NCI-H526 (cell line): ENCODE results near the gene GDI2.
"Not testable (repeated sequence)": the region's sequence is repeated elsewhere in the genome, so short reads cannot be mapped to it uniquely, and the experiment has no call there.

ENCODE experiments used
- DNase-seq, 2 experiments: peaks; one replicate each; lab custom pipeline; 2025; lab: John Stamatoyannopoulos, UW

GDI2 gene

DNA sequence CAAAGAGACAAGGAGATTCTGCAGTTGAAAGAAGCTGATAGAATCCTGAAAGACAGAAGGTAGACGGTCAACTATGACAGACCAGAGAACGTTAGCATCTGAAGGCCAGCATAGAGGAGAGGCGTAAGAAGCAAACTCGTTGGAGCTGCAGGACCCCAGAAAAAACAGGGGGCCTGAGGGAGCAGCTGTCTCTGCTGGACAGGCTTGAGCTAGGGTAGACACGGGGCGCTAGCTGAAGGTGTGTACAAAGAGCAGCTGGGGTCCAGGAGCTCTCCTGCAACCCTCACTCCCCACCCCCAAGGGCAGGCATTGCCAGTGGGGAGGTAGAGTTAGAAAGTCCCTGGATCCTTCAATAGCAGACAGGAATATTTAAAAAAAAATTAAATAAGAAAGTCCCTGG is 14.6 kb upstream of the GDI2 start:
- DNase-seq = no peak

DNA sequence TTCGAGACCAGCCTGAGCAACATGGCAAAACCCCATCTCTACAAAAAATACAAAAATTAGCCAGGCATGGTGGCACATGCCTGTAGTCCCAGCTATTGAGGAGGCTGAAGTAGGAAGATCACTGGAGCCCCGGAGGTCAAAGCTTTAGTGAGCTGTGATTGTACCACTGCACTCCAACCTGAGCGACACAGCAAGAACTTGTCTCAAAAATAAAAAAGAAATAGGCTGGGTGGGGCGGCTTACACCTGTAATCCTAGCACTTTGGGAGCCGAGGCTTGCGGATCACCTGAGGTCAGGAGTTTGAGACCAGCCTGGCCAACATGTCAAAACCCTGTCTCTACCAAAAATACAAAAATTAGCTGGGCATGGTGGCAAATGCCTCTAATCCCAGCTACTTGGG is 13.3 kb upstream of the GDI2 start:
- DNase-seq = not testable (repeated sequence)

DNA sequence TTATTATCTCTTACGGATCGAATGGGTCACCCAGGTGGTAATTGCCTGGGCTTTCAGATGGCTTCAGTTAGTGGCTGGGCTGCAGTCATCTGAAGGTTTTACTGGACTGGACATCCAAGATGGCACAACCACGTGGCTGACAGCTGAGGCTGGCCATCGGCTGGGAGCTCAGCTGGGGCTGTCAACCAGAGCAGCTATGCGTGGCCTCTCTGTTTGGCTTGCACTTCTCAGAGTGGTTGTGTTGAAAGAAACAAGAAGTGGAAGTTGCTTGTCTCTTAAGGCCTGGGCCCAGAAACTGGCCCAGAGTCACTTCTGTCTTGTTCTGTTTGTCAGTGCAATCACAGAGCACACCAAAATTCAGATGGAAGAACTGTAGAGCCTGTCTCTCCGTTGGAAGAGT is 5.7 kb upstream of the GDI2 start:
- DNase-seq = no peak

DNA sequence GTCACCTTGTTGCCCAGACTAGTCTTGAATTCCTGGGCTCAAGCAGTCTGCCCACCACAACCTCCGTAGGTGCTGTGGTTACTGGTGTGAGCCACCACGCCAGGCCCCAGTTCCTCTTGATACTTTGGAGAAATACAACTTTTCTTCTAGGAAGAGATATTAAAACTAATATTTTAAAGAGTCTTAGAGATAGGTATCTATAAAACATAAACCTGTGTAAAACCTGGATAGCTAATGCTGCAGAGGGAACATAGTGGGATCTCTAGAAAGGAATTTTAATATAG is 4.8 kb upstream of the GDI2 start:
- no peak for DNase-seq

DNA sequence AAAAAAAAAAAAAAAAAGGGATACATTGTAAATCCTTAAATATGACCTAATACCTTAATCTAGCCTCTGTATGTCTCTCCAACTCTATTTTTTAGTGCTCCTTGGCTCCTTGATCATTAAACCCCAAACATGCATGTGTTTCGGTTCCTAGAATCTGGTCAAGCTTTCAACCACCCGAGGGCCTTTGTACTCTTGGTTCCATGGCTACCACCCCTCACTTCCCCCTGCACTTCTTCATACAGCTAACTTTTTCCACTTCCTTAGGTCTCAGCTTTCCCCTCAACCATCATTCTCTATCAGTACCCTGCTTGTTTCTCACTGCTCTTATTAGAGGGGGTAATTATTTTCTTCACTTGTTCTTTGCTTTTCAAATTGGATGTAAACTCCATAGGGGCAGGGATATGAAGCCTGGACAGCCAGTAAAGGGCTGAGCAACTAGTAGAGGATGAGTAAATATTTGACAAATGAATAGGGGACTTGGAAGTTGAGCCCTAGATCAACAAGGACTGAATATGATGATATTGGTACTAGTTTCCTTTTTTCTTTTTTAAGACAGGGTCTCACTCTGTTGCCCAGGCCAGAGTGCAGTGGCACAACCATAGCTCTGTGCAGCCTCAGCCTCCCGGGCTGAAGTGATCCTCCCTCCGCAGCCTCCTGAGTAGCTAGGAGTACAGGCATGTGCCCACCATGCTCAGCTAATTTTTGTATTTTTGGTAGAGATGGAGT is 4.3 kb upstream of the GDI2 start:
- DNase-seq = no peak

DNA sequence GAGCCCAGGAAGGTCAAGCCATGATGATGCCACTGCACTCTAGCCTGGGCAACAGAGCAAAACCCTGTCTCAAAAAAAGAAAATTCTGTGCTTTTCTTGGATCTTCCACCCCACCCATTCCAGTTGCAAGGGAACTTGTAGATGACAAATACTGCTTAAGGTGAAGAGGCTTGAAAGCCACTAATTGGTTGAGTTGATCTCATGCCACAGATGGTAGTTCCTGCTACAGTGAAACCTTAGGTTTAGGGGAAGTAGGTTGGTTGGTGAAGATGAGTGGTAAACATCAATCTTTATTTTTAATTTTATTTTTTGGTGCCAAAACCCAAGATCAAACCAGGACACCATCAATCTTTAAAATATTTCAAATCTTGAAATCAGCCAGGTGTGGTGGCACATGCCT is 2.9 kb upstream of the GDI2 start:
- DNase-seq = no peak

DNA sequence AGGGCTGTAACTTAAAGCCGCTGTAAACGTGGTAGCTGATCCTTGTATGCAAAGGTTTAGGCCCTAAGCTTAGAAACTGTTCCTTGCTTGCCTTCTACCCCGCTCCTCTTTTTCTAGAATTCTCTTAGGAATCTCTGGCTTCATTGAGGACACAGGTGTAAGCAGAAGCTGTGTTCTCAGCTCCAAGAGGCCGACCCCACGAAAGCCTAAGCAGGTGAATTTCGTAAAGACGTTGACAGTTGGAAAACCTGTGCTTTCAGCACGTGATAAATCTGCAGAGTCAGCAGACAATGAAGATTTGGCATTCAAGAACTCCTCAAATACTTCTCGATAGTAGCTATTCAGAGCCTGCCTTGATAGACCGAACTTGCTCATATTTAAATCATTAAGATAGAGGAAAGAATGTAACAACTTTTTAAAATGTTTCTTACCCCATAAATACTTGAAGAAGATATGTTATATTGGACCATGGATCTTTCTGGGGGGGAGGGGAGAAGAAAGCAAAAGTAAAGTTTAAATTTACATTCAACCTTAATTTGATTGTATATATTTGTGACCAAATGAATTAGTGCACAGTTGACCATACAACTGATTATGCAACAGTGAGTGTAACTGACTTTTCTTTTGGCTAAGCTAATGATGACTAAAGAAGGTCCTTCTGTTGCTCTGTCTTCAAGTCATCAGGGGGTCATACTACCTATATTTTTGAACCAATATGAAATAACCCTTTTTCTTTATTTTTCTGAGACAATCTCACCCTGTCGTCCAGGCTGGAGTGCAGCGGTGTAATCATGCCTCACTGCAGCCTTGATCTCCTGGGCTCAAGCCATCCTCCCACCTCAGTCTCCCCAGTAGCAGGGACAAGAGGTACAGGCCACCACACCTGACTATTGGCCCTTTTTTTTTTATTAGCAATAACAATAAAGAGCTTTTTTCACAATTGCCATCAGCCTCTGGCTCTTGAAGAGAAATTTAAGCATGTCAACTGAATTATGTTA is 1.2 kb upstream of the GDI2 start:
- peak; percentile 19 to 57 for DNase-seq

DNA sequence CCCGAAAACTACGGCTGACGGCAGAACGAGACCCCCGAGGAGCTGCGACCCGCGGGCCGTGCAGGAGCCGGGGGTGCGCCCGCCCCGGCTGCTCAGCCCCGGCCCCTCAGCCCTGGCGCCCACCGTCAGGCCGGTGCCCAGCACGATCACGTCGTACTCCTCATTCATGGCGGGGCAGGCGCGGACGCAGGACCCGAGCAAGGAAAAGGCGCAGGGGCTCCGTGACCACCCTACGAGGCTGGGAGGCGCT is 218 bp downstream of the GDI2 start:
- no peak for DNase-seq

DNA sequence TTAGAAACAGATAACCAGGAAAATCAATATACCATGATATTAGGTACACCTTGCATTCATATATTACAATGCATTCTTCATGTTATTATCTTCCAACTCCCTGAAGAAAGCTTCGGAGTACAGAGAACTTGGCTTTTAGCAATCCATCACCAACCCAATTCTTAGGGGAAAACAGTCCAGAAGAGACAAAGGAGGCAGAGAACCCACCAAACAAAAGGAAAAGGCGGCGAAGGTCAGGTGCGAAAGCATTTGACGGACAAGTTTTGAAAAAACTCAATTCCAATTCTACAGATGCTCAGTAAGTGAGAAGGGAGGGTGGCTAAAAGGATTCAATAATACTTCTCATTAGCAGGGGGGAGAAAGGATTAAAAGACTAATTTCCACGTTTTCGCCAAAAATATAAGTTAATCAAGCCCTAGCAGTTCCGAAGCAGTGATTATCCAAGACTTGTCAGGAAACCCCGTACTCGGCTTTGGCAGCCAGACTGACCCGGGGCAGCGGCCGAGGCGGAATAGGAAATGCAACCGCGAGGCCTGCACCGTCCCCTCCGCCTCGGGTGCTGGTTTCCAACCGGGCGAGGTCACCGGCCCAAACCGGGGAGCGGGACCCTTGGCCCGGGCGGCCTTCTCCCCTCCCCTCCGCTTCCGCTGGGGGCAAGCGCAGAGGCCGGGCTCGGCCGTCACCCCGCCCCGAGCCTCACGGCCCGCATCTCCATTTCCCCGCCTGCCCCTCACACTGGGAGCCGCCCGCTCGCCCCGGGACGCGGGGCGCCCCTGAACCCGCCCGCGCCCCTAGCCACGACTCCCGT is 747 bp downstream of the GDI2 start:
- peak; percentile 2 to 50 for DNase-seq

DNA sequence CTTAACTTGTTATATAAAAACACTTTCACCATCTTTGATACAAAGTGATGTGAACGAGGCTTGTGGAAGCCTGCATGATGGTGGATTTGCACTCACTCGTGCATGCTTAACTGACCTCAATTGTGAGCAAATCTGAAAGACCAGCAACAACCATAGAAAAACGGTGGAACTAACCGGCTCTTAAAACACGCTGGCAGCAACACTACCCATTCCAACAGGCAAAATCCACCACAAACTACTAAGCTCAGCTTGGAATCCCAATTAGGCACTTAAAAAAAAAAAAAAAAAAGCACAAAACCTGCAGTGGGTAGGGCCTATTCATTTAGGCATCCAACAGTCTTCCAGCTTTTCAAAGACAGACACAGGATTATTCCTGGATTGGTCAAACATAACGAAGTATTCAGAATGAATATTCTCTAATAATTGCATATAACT is 1.8 kb downstream of the GDI2 start:
- peak; percentile 2 to 17 for DNase-seq

DNA sequence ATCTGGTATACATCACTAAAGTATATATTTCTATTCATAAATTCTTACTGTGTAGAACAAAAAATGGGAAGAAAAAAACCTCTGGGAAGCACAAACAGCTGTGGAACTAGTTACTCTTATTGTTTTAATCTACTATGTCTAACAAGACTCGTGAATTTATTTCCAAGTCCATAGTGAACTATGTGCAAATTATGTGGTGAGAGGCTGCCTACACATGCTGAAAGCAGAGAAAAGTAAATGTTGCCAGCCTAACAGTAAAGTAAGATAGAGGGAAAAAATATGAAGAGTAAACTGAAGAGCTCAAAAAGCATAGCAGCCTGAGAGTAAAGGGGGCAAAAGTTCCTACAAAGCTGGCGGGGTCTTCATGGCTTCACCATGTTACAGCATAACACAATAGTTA is 3.0 kb downstream of the GDI2 start:
- DNase-seq = peak; percentile 1 to 33

DNA sequence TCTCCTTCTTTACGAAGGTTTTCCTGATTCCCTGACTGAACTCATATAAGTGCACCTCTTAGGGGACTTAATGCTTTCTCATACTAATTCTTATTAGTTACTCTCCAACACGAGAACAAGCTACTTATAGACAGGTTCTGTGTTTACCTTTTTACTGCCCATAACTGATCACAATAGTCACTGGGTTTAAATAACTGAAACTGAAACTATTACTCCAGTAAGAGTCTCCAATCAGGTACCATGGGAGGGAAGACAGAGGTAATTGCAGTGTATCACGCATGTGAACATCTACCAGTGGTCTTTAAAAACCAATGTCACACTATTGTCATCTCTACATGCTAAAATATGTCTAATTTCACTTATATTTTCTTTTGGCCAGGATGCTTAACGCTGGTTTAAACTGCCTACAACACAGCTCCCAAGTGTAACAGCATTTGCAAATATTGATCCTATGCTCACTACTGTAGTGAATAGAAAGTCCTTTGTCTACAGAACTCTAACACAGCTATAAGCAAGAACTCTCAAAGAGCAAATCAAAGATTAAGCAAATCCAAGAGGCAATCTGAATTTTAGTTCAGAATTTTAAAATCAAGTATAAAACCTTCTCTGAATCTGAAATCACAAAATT is 3.6 kb downstream of the GDI2 start:
- DNase-seq = no peak

DNA sequence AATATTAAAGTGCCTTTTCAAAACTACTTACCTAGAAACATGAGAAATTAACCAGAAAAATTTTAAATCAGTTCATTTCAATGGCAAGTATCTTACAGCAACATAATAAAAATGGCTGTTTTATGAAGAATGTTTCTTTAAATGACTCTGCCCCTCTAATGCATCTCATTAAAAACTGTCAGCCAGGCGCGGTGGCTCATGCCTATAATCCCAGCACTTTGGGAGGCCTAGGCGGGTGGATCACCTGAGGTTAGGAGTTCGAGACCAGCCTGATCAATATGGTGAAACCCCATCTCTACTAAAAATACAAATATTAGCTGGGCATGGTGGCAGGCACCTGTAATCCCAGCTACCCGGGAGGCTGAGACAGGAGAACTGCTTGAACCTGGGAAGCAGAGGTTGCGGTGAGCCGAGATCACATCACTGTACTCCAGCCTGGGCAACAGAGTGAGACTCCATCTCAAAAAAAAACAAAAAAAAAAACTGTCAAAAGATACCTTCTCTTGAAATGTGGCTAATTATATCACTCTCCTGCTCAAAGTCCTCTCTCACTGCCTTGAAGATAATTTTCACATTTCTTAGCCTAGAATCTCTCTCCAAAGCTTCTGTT is 4.3 kb downstream of the GDI2 start:
- DNase-seq = not testable (repeated sequence)

DNA sequence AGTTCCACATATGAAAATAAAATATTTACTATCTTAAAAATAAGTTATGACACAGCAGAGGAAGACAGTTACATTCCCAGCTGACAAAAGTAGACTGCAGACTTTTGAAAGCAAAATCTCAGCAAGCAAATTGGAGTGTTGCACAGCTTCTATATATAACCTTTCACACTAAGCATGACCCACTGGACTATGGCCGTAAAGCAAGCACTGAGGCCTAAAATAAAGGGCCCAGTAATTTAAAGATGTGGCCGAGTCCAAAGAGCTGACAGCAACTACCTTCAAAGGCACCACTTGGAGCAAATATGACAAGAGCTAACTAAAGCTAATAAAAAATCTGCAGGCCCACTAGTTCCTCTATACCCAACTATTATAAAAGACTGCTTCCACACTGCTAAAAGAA is 6.5 kb downstream of the GDI2 start:
- DNase-seq = no peak

DNA sequence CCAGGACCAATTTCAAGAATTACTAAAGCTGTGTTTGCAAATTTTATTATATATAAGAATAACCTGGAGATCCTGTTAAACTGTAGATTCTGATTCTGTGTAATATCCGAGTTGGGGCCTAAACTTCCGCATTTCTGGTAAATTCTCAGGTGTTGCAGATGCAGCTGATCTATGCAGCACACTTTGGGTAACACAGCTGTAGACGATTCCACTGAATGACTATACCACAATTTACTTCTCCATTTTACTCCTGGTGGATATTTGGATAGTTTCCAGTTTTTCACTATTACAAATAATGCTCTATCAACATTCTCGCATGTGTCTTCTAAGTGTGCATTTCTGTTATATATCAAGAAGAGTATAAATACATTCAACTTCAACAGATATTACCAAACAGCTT is 7.5 kb downstream of the GDI2 start:
- DNase-seq = no peak

DNA sequence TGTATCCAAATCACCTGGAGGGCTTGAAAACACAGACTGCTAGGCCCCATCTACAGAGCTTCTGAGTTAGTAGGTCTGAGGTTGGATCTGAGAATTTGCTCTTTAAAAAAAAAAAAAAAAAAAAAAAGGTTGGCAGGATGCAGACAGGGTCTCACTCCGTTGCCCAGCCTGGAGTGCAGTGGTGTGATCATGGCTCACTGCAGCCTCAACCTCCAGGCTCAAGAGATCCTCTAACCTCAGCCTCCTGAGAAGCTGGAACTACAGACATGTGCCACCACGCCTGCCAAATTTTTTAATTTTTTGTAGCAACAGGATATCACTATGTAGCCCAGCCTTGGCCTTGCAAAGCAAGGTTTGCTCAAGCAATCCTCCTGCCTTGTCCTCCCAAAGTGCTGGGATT is 8.0 kb downstream of the GDI2 start:
- no peak for DNase-seq

DNA sequence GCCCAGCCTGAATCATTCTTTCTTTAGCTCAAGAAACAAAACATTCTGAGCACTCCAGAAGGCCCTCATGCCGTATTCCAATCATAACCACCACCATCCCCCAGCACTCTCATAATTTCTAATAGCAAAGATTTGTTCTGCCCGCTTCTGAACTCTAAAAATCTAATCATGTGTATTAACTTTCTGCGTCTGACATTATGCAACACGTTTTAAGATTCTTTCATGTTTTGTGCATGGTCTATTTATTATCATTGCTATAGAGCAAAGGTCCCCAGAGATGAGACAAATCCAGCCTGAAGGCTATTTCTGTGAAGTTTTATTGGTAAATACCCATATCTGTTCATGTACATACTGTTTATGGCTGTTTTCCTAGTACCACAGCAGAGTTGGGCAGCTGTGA is 8.8 kb downstream of the GDI2 start:
- no peak for DNase-seq

DNA sequence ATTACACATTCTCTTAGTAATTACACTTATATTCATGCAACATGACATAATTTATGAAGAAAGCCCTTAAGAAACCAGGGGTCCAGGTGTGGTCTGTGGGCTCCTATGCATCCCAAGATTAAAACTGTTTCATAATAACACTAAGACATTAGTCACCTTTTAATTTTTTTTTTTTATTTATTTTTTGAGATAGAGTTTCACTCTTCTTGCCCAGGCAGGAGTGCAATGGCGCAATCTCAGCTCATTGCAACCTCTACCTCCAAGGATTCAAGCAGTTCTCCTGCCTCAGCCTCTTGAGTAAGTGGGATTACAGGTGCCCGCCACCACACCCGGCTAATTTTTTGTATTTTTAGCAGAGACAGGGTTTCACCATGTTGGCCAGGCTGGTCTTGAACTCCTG is 12.5 kb downstream of the GDI2 start:
- no peak for DNase-seq

DNA sequence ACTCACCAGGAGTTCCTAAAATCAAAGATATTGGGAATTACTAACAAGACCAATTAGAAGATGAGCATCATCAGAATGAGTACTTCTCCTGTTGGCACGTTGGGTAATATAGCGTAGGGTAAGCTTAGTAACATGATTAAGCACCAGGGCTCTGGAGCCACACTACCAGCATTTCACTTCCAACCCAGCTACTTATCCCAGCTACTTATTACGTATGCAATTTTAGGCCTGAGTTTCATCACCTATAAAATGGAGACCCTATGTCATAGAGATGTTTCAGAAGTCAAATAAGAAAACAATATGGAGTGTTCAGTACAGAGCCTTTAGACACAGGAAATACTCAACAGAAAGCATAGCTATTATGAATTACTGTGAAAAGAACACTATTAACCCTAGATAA is 19.0 kb downstream of the GDI2 start:
- DNase-seq = no peak

DNA sequence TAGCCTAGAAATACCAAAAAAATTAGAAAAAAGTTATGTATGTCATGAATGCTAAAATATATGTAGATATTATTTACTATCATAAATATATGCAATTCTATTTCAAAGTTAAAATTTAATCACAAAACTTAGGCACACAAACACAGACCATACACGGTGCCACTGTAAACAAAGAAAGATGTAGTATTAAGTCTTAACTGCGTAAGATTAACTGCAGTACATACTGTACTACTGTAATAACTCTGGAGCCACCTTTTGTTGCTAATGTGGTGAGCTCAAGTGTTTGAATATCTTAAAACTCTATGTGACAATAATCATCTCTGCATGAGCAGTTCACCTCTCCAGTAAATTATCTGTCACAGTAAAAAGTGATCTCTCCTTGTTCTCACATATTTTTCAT is 23.6 kb downstream of the GDI2 start:
- DNase-seq = no peak

DNA sequence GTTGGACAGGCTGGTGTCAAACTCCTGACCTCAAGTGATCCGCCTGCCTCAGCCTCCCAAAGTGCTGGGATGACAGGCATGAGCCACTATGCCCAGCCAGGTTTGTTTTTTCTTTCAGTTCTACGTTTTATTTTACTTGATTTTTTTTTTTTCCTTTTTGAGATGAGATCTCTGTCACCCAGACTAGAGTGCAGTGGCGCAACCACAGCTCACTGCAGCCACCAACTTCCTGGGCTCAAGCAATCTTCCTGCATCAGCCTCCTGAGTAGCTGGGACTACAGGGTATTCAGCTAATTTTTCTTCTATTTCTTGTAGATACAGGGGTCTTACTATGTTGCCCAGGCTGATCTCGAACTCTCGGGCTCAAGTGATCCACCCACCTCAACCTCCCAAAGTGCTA is 24.3 kb downstream of the GDI2 start:
- DNase-seq = no peak

DNA sequence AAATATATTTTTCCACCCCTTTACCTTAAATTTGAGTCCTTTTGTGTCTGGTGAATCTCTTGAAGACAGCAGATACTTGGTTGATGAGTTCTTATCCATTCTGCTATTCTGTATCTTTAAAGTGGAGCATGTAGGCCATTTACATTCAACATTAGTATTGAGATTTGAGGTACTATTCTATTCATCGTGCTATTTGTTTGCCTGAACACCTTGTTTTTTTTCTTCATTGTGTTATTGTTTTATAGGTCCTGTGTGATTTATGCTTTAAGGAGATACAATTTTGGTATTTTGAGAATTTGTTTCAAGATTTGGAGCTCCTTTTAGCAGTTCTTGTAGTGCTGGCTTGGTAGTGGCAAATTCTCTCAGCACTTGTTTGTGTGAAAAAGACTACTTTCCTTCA is 29.9 kb downstream of the GDI2 start:
- no peak for DNase-seq
